GM23338 (cell line): ENCODE measurements around the gene DLEU7. TPM values are rescaled to one million over a fixed set of nuclear protein-coding genes. Genes with fewer than 3 reads are reported as not detected.
A peak's percentile ranks its signal among the peaks of the same experiment; 100 is the strongest.

ENCODE experiments used
- ATAC-seq: fragments of 200-7000 bp; cut with Tn5 transposase; 3 replicates; pipeline ENCODE4 v1.9.1; 2020
- DNase-seq: peaks from one replicate; pipeline ENCODE4 v3.0.0-alpha.2; 2015; ENCODE audit warnings: low spot score
- H2AFZ ChIP-seq: fragments of 200-600 bp; sonication (generic); 2 replicates; pipeline ENCODE4 v1.8.0; 2016; ENCODE audit warnings: antibody characterized with exemption, mild to moderate bottlenecking, moderate library complexity
- H3F3A ChIP-seq: fragments of 200-600 bp; sonication (generic); replicated peaks from 2 replicates; pipeline ENCODE4 v1.8.0; 2017; ENCODE audit warnings: antibody characterized with exemption, mixed run types, low read depth
- H3K27ac ChIP-seq: fragments of 200-600 bp; sonication (generic); 2 replicates; pipeline ENCODE4 v1.6.1; 2016; ENCODE audit warnings: low read depth
- H3K27me3 ChIP-seq: fragments of 200-600 bp; sonication (generic); 2 replicates; pipeline ENCODE4 v1.8.0; 2016; ENCODE audit warnings: mild to moderate bottlenecking, mixed run types, moderate library complexity; ENCODE audit not compliant: insufficient read depth
- H3K36me3 ChIP-seq: fragments of 200-600 bp; sonication (generic); 2 replicates; pipeline ENCODE4 v1.8.0; 2016; ENCODE audit warnings: mild to moderate bottlenecking; ENCODE audit not compliant: insufficient read depth
- H3K4me1 ChIP-seq: fragments of 200-600 bp; sonication (generic); 2 replicates; pipeline ENCODE4 v1.8.0; 2016; ENCODE audit warnings: mild to moderate bottlenecking, moderate library complexity; ENCODE audit not compliant: insufficient read depth
- H3K4me2 ChIP-seq: fragments of 200-600 bp; sonication (generic); 2 replicates; pipeline ENCODE4 v1.7.1; 2017; ENCODE audit warnings: mixed run types
- H3K4me3 ChIP-seq: fragments of 200-600 bp; sonication (generic); 2 replicates; pipeline ENCODE4 v1.6.1; 2016; ENCODE audit warnings: mixed run types
- H3K79me2 ChIP-seq: fragments of 200-600 bp; sonication (generic); replicated peaks from 2 replicates; pipeline ENCODE4 v1.8.0; 2017; ENCODE audit warnings: mild to moderate bottlenecking; ENCODE audit not compliant: insufficient read depth
- H3K9me2 ChIP-seq: fragments of 200-600 bp; sonication (generic); 2 replicates; pipeline ENCODE4 v1.8.0; 2017; ENCODE audit not compliant: insufficient read depth
- H4K20me1 ChIP-seq: fragments of 200-600 bp; sonication (generic); replicated peaks from 2 replicates; pipeline ENCODE4 v1.8.0; 2017; ENCODE audit warnings: mild to moderate bottlenecking; ENCODE audit not compliant: insufficient read depth
- H3K27ac Mint-ChIP-seq: 2 replicates; pipeline ENCODE4 v1.8.0; 2020; ENCODE audit warnings: inconsistent platforms, mild to moderate bottlenecking, moderate library complexity, mixed read lengths
- H3K27me3 Mint-ChIP-seq: 3 replicates; pipeline ENCODE4 v1.8.0; 2022; ENCODE audit warnings: low read depth, mild to moderate bottlenecking, moderate library complexity, mixed read lengths, inconsistent platforms; ENCODE audit not compliant: insufficient read depth, poor library complexity
- H3K36me3 Mint-ChIP-seq: 3 replicates; pipeline ENCODE4 v1.8.0; 2021; ENCODE audit warnings: low read depth, mild to moderate bottlenecking, inconsistent platforms, moderate library complexity, mixed read lengths
- H3K4me1 Mint-ChIP-seq: 3 replicates; pipeline ENCODE4 v1.8.0; 2020; ENCODE audit warnings: mild to moderate bottlenecking, inconsistent platforms, mixed read lengths
- H3K4me3 Mint-ChIP-seq: 3 replicates; pipeline ENCODE4 v1.8.0; 2021; ENCODE audit warnings: moderate library complexity, mild to moderate bottlenecking, inconsistent platforms, mixed read lengths
- H3K9me3 Mint-ChIP-seq: 3 replicates; pipeline ENCODE4 v1.8.0; 2020; ENCODE audit warnings: moderate library complexity, mild to moderate bottlenecking, inconsistent platforms, mixed read lengths
- CREB1 ChIP-seq: fragments of 250-450 bp; sonication (Bioruptor Pico); IDR thresholded peaks from 2 replicates; pipeline ENCODE4 v1.5.0; 2020; ENCODE audit warnings: low read depth, mild to moderate bottlenecking, moderate library complexity
- CTCF ChIP-seq, 2 experiments: fragments of 200-600 bp in 1 of 2; sonication (generic) in 1 of 2; conservative IDR thresholded peaks; 2 replicates each; pipeline versions ENCODE4 v1.5.1 to v1.6.1; 2016 to 2017; ENCODE audit warnings: antibody characterized with exemption in 2 of 2, low read depth in 2 of 2, mild to moderate bottlenecking in 2 of 2, moderate library complexity in 1 of 2
- ETS1 ChIP-seq: IDR thresholded peaks from 2 replicates; pipeline ENCODE4 v1.6.1; 2016; ENCODE audit warnings: antibody characterized with exemption
- EZH2 ChIP-seq: fragments of 200-600 bp; sonication (generic); IDR thresholded peaks from one replicate; pipeline ENCODE4 v1.8.0; 2017; ENCODE audit warnings: antibody characterized with exemption, mild to moderate bottlenecking, low read depth; ENCODE audit not compliant: unreplicated experiment
- POLR2AphosphoS5 ChIP-seq: IDR thresholded peaks from 2 replicates; pipeline ENCODE4 v1.6.1; 2016; ENCODE audit warnings: antibody characterized with exemption, low read depth
- REST ChIP-seq: IDR thresholded peaks from one replicate; pipeline ENCODE4 v1.6.1; 2018; ENCODE audit warnings: antibody characterized with exemption; ENCODE audit not compliant: unreplicated experiment
- STAT1 ChIP-seq: IDR thresholded peaks from one replicate; pipeline ENCODE4 v1.6.1; 2016; ENCODE audit warnings: antibody characterized with exemption; ENCODE audit not compliant: unreplicated experiment
- ZNF114 ChIP-seq: fragments of 250-450 bp; sonication (Bioruptor Pico); IDR thresholded peaks from 2 replicates; pipeline ENCODE4 v1.5.0; 2020; ENCODE audit warnings: mild to moderate bottlenecking, moderate library complexity
- ZNF331 ChIP-seq: fragments of 250-450 bp; sonication (Bioruptor Pico); IDR thresholded peaks from 2 replicates; pipeline ENCODE4 v1.5.0; 2020; ENCODE audit warnings: low read depth, mild to moderate bottlenecking, moderate library complexity
- polyA plus RNA-seq: library from polyadenylated mRNA; unstranded; fragments of >200 nt; fragmentation: Nextera tagmentation; extraction: Ambion mirVana; gene quantifications from 2 replicates; pipeline ENCODE4 v1.2.1, GENCODE V29; 2016
- total RNA-seq: library from RNA; depleted of rRNA; stranded (reverse); fragments of >200 nt; shearing (Covaris generic); gene quantifications from 2 replicates; pipeline ENCODE4 v1.2.3, GENCODE V29; 2014
- TF ChIP-seq, protein P1 (sequence below): fragments of 250-450 bp; sonication (Bioruptor Pico); IDR thresholded peaks from 2 replicates; pipeline ENCODE4 v1.5.0; 2020; ENCODE audit warnings: mild to moderate bottlenecking, moderate library complexity

DLEU7 gene
- total and polyA plus RNA-seq, 2 experiments from 2014 or later: 8.7 to 11.6 TPM

DNA sequence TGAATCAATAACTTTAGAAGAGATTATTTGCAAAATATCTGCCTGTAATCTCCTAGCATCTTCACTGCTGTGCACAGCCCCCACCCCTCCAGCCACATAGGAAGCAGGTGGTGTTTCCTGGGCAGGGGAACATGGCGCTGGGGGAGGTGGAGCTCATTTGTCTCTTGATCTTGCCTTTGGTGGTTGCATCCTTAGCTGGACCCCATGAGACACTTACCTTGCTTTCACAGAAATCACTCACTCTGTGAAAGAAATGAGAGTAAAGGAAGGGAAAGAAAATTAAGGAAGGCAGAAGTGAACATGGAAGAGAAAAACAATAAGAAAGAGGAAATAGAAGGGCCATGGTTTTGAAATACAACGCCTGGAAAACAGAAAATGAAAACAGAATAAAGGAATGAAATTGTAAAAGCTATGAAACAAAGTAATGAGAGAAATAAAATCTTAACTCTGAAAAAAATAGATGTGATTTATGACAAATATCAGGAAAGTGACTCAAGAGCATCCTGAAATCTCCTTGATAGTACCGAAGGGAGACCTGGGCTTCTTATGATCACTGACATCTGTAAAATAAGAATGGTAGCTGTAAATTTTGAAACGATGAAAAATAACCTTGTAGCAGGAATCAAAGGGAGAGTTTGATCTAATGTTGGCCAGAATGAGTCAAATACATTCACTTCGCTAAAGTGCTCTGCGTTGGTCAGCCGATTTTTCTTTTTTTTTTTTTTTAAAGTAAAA, 48.9 kb upstream of the DLEU7 start (continued):
- TF ChIP-seq CTCF (conservative IDR thresholded peaks at IDR 0.05; ENCODE audit: low read depth in 2 of 2) (no peak), CREB1 (CRISPR knock-in tag) (no peak), EZH2 (no peak), REST (no peak), ZNF331 (CRISPR knock-in tag) (no peak), ETS1 (no peak)

GRCh38 chr13:50891206-50891605, 47.7 kb upstream of the DLEU7 start:
- Mint-ChIP-seq H3K4me3 (no peak overlapping the region), H3K36me3 (no peaks in the 10 kb centered on the region), H3K4me1 (peaks cover 36% of the 10 kb centered on the region), H3K27me3 (peaks cover 5% of the 10 kb centered on the region), H3K9me3 (no peaks in the 10 kb centered on the region), H3K27ac (no peak overlapping the region)
- no peak overlapping the region for H3K27ac ChIP-seq
- H3K27me3 ChIP-seq: no peaks in the 10 kb centered on the region
- peaks cover 45% of the 10 kb centered on the region for H3K4me1 ChIP-seq
- no peaks in the 10 kb centered on the region for H3K79me2 ChIP-seq
- ATAC-seq (no peak), DNase-seq (no peak)
- peaks cover 12% of the 10 kb centered on the region; the same call in 1 of the 2 replicates for H3K9me2 ChIP-seq
- H2AFZ ChIP-seq: peak overlapping the region; percentile 57; the same call in 1 of the 2 replicates
- peaks cover 12% of the 10 kb centered on the region; the same call in 1 of the 2 replicates for H3F3A ChIP-seq
- H4K20me1 ChIP-seq: no peaks in the 10 kb centered on the region
- H3K36me3 ChIP-seq: no peaks in the 10 kb centered on the region
- H3K4me3 ChIP-seq: no peak overlapping the region
- no peak overlapping the region for H3K4me2 ChIP-seq
- TF ChIP-seq, protein P1, sequence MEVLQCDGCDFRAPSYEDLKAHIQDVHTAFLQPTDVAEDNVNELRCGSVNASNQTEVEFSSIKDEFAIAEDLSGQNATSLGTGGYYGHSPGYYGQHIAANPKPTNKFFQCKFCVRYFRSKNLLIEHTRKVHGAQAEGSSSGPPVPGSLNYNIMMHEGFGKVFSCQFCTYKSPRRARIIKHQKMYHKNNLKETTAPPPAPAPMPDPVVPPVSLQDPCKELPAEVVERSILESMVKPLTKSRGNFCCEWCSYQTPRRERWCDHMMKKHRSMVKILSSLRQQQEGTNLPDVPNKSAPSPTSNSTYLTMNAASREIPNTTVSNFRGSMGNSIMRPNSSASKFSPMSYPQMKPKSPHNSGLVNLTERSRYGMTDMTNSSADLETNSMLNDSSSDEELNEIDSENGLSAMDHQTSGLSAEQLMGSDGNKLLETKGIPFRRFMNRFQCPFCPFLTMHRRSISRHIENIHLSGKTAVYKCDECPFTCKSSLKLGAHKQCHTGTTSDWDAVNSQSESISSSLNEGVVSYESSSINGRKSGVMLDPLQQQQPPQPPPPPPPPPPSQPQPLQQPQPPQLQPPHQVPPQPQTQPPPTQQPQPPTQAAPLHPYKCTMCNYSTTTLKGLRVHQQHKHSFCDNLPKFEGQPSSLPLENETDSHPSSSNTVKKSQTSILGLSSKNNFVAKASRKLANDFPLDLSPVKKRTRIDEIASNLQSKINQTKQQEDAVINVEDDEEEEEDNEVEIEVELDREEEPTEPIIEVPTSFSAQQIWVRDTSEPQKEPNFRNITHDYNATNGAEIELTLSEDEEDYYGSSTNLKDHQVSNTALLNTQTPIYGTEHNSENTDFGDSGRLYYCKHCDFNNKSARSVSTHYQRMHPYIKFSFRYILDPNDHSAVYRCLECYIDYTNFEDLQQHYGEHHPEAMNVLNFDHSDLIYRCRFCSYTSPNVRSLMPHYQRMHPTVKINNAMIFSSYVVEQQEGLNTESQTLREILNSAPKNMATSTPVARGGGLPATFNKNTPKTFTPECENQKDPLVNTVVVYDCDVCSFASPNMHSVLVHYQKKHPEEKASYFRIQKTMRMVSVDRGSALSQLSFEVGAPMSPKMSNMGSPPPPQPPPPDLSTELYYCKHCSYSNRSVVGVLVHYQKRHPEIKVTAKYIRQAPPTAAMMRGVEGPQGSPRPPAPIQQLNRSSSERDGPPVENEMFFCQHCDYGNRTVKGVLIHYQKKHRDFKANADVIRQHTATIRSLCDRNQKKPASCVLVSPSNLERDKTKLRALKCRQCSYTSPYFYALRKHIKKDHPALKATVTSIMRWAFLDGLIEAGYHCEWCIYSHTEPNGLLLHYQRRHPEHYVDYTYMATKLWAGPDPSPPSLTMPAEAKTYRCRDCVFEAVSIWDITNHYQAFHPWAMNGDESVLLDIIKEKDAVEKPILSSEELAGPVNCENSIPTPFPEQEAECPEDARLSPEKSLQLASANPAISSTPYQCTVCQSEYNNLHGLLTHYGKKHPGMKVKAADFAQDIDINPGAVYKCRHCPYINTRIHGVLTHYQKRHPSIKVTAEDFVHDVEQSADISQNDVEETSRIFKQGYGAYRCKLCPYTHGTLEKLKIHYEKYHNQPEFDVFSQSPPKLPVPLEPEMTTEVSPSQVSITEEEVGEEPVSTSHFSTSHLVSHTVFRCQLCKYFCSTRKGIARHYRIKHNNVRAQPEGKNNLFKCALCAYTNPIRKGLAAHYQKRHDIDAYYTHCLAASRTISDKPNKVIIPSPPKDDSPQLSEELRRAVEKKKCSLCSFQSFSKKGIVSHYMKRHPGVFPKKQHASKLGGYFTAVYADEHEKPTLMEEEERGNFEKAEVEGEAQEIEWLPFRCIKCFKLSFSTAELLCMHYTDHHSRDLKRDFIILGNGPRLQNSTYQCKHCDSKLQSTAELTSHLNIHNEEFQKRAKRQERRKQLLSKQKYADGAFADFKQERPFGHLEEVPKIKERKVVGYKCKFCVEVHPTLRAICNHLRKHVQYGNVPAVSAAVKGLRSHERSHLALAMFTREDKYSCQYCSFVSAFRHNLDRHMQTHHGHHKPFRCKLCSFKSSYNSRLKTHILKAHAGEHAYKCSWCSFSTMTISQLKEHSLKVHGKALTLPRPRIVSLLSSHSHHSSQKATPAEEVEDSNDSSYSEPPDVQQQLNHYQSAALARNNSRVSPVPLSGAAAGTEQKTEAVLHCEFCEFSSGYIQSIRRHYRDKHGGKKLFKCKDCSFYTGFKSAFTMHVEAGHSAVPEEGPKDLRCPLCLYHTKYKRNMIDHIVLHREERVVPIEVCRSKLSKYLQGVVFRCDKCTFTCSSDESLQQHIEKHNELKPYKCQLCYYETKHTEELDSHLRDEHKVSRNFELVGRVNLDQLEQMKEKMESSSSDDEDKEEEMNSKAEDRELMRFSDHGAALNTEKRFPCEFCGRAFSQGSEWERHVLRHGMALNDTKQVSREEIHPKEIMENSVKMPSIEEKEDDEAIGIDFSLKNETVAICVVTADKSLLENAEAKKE (CRISPR knock-in tag): no peak
- TF ChIP-seq POLR2AphosphoS5: no peak
- TF ChIP-seq STAT1: no peak
- no peak for TF ChIP-seq ZNF114 (CRISPR knock-in tag)
